ENCODE data around the gene IWS1. TPM values are rescaled to one million over a fixed set of nuclear protein-coding genes. Genes with fewer than 3 reads are reported as not detected.

Gene IWS1
- total RNA-seq, 1 experiment from 2014 or later: 46.6 TPM

DNA sequence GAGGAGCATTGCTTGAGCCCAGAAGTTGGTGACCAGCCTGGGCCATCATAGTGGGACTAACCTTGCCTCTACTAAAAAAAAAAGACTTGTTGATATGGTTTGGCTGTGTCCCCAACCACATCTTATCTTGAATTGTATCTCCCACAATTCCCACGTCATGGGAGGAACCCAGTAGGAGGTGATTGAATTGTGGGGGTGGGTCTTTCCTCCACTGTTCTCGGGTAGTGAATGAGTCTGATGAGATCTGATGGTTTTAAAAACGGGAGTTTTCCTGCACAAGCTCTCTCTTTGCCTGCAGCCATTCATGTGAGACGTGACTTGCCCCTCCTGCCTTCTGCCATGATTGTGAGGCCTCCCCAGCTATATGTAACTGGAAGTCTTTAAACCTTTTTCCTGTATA lies 61.0 kb downstream of the IWS1 start (continued):
- no peak for TF ChIP-seq JUND (IDR thresholded peaks at IDR 0.05)

DNA sequence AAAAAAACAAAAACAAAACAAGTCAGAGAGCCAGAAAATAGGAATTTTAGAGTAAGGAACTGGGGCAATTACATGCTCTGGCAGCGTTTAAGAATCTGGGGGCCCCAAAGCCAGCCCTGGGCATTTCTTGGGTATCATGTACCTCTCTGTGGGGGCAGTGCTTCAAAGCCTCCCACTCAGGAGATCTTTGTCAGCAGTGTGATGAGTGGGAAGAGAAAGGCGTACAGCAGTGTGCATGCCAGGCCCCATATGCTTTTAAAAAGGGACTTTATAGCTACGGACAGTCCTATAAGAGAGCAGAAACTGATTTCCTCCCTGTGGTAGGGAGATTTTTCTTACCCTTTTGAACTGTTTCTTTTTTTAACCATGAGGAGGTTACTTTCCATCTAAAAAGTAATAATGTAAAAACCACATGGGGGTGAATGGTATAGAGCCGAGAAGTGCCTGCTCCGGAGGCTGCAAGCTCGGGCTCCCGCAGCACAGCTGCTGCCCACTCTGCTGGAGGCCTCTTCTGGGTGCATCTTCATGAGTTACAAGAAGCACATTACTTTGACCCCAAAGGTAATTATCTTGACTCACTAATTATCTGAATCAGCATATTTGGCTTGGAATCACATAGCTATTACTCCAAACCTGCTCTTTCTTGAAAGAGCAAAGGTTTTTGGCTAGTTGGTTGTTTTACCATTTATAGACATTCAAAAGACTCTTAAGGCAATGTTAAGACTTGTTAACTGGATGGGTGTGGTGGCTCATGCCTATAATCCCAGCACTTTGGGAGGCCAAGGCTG lies 61.6 kb downstream of the IWS1 start:
- no peaks in the 10 kb centered on the region for H3K36me3 ChIP-seq (ENCODE audit: control insufficient read depth in 1 of 2, insufficient read depth in 2 of 2, low read length in 2 of 2)
- H3K9me3 ChIP-seq (ENCODE audit: control insufficient read depth in 1 of 2, insufficient read depth in 1 of 2, low read depth in 1 of 2, low read length in 2 of 2): no peaks in the 10 kb centered on the region
- H3K4me3 ChIP-seq (replicated peaks in 1 of 2; ENCODE audit: low read depth in 1 of 2, low read length in 2 of 2): no peak overlapping the region
- no peak for DNase-seq (ENCODE audit: low read depth, low spot score)
- H4K20me1 ChIP-seq (ENCODE audit: insufficient read depth): no peaks in the 10 kb centered on the region
- H3K79me2 ChIP-seq (ENCODE audit: insufficient read depth, low read length): no peaks in the 10 kb centered on the region
- BruUV-seq (replicated peaks): no TSS peak
- H3K27me3 ChIP-seq (ENCODE audit: insufficient read depth, low read length): no peaks in the 10 kb centered on the region
- intact Hi-C loops (cut with micrococcal nuclease): no loop called here
- CTCF ChIA-PET: interaction anchor here (1.3 to 1.8 kb wide), 2 partner anchors 14 to 267 kb away, joined by 3 to 4 read pairs; no protein-coding TSS in a partner anchor
- POLR2A ChIA-PET: no interaction called here
- H3K4me2 ChIP-seq (ENCODE audit: low read length): no peak overlapping the region
- no peaks in the 10 kb centered on the region for H3K9me2 ChIP-seq (ENCODE audit: insufficient read depth)
- H3K4me1 ChIP-seq (ENCODE audit: control insufficient read depth in 1 of 2, insufficient read depth in 2 of 2, low read length in 2 of 2): no peaks in the 10 kb centered on the region
- H2AFZ ChIP-seq (ENCODE audit: low read depth, low read length, poor library complexity, severe bottlenecking): no peak overlapping the region
- no peak overlapping the region for H3K27ac ChIP-seq (ENCODE audit: low read depth, low read length)
- RAD21 ChIA-PET (ENCODE audit: low non-redundant PET in 1 of 2, low total read pairs in 2 of 2, uncharacterized antibody in 2 of 2, unreplicated experiment in 2 of 2): no interaction called here
- no peak overlapping the region for H3K9ac ChIP-seq (ENCODE audit: low read length)
- ATAC-seq: no peak
- TF ChIP-seq, protein P1, sequence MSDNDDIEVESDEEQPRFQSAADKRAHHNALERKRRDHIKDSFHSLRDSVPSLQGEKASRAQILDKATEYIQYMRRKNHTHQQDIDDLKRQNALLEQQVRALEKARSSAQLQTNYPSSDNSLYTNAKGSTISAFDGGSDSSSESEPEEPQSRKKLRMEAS (IDR thresholded peaks at IDR 0.05): no peak
- TF ChIP-seq ELF1 (IDR thresholded peaks at IDR 0.05; ENCODE audit: borderline replicate concordance, low read depth) (no peak), TCF7L2 (IDR thresholded peaks at IDR 0.05; ENCODE audit: borderline replicate concordance, extremely low read depth, insufficient read depth, insufficient read length) (no peak), SP1 (IDR thresholded peaks at IDR 0.05; ENCODE audit: low read depth) (no peak), ZFX (IDR thresholded peaks at IDR 0.05) (no peak), RAD21 (IDR thresholded peaks at IDR 0.05; ENCODE audit: low read depth) (no peak), CEBPB (IDR thresholded peaks at IDR 0.05; ENCODE audit: low read depth) (no peak), EZH2phosphoT487 (IDR thresholded peaks at IDR 0.05; ENCODE audit: borderline replicate concordance) (no peak), EZH2 (IDR thresholded peaks at IDR 0.05) (no peak), FOSL1 (IDR thresholded peaks at IDR 0.05; ENCODE audit: low read depth) (no peak), JUND (IDR thresholded peaks at IDR 0.05) (no peak), EGR1 (IDR thresholded peaks at IDR 0.05; ENCODE audit: low read depth) (no peak), CBX3 (IDR thresholded peaks at IDR 0.05; ENCODE audit: low read depth) (no peak), ZNF274 (IDR thresholded peaks at IDR 0.05; ENCODE audit: low read depth, low read length) (no peak)
- TF ChIP-seq, protein P2, sequence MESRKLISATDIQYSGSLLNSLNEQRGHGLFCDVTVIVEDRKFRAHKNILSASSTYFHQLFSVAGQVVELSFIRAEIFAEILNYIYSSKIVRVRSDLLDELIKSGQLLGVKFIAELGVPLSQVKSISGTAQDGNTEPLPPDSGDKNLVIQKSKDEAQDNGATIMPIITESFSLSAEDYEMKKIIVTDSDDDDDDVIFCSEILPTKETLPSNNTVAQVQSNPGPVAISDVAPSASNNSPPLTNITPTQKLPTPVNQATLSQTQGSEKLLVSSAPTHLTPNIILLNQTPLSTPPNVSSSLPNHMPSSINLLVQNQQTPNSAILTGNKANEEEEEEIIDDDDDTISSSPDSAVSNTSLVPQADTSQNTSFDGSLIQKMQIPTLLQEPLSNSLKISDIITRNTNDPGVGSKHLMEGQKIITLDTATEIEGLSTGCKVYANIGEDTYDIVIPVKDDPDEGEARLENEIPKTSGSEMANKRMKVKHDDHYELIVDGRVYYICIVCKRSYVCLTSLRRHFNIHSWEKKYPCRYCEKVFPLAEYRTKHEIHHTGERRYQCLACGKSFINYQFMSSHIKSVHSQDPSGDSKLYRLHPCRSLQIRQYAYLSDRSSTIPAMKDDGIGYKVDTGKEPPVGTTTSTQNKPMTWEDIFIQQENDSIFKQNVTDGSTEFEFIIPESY (IDR thresholded peaks at IDR 0.05; ENCODE audit: extremely low read depth, insufficient replicate concordance, low read length): no peak
- TF ChIP-seq, protein P3, sequence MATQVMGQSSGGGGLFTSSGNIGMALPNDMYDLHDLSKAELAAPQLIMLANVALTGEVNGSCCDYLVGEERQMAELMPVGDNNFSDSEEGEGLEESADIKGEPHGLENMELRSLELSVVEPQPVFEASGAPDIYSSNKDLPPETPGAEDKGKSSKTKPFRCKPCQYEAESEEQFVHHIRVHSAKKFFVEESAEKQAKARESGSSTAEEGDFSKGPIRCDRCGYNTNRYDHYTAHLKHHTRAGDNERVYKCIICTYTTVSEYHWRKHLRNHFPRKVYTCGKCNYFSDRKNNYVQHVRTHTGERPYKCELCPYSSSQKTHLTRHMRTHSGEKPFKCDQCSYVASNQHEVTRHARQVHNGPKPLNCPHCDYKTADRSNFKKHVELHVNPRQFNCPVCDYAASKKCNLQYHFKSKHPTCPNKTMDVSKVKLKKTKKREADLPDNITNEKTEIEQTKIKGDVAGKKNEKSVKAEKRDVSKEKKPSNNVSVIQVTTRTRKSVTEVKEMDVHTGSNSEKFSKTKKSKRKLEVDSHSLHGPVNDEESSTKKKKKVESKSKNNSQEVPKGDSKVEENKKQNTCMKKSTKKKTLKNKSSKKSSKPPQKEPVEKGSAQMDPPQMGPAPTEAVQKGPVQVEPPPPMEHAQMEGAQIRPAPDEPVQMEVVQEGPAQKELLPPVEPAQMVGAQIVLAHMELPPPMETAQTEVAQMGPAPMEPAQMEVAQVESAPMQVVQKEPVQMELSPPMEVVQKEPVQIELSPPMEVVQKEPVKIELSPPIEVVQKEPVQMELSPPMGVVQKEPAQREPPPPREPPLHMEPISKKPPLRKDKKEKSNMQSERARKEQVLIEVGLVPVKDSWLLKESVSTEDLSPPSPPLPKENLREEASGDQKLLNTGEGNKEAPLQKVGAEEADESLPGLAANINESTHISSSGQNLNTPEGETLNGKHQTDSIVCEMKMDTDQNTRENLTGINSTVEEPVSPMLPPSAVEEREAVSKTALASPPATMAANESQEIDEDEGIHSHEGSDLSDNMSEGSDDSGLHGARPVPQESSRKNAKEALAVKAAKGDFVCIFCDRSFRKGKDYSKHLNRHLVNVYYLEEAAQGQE (IDR thresholded peaks at IDR 0.05; ENCODE audit: low read depth): no peak
- TF ChIP-seq, protein P4, sequence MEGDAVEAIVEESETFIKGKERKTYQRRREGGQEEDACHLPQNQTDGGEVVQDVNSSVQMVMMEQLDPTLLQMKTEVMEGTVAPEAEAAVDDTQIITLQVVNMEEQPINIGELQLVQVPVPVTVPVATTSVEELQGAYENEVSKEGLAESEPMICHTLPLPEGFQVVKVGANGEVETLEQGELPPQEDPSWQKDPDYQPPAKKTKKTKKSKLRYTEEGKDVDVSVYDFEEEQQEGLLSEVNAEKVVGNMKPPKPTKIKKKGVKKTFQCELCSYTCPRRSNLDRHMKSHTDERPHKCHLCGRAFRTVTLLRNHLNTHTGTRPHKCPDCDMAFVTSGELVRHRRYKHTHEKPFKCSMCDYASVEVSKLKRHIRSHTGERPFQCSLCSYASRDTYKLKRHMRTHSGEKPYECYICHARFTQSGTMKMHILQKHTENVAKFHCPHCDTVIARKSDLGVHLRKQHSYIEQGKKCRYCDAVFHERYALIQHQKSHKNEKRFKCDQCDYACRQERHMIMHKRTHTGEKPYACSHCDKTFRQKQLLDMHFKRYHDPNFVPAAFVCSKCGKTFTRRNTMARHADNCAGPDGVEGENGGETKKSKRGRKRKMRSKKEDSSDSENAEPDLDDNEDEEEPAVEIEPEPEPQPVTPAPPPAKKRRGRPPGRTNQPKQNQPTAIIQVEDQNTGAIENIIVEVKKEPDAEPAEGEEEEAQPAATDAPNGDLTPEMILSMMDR (IDR thresholded peaks at IDR 0.05 in 2 of 3, conservative IDR thresholded peaks at IDR 0.05 in 1 of 3; ENCODE audit: borderline replicate concordance in 1 of 3, insufficient read depth in 1 of 3, low read depth in 2 of 3, low read length in 2 of 3): no peak
- TF ChIP-seq, protein P5, sequence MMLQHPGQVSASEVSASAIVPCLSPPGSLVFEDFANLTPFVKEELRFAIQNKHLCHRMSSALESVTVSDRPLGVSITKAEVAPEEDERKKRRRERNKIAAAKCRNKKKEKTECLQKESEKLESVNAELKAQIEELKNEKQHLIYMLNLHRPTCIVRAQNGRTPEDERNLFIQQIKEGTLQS (IDR thresholded peaks at IDR 0.05): no peak

Measured in HCT116 (cell line).